GM19372 (cell line): ENCODE data around the gene UGT2A3.
"Not testable (repeated sequence)": the region's sequence is repeated elsewhere in the genome, so short reads cannot be mapped to it uniquely, and the experiment has no call there.

ENCODE experiments used
- ATAC-seq: cut with Tn5 transposase; IDR thresholded peaks from one replicate; pipeline ENCODE4 v1.9.1; 2021; ENCODE audit warnings: mild to moderate bottlenecking, low read depth, moderate library complexity; ENCODE audit not compliant: unreplicated experiment

UGT2A3 gene

DNA sequence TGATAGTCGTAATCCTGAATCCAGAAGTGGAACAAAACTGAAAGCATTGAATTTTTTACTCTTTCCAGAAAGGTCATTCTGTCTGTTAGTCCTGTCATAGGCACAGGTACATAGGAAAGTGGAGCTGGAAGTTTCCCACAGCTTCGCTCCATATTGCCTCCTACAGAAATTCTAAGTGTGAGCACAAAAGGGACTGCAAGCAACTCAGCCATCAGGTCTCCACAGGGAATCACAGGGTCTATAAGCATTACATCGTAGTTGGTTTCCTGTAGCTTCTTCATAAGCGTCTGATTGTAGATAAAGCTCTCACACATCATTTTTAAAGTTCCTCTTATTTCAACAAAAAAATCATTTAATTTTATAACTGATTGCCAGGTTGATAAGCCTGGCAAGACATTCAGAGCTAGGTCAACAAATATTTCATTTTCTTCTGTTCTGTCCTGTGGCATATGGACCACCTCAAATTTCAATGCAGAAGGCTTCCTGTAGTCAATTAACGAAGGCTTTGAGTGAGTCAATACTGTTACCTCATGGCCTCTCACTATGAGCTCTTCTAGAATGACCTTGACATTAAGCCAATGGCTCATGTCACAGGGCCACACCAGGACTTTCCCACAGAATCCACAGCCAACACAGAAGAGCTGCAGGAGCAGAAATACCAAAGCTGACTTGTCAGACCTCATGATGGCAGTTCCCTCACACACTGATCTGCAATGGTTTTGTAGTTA lies at the start of gene UGT2A3:
TSS of gene UGT2A3 (minus strand) at position 727 of the 728 bp plus-strand sequence. CDS start at position 683, 44 bp downstream.
- no peak for ATAC-seq

DNA sequence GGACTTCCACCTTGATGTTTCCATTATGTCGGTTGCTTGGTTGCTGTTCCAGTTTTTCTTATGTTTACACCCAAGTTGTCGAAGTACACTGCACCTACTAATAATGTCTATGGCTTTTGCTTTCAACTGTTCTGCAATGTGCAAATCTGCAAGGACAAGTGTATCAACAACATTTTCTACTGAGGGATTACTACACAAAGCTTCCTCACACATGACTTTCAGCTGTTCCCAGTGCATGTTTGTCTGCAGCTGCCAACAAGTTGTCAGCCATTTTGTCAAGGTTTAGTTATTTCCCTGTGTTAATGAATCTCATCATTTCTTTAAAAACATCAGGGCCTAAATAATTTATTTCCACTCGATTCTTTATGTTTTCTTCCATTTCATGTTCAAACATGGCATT lies 45.4 kb upstream of the UGT2A3 start:
- ATAC-seq: no peak

DNA sequence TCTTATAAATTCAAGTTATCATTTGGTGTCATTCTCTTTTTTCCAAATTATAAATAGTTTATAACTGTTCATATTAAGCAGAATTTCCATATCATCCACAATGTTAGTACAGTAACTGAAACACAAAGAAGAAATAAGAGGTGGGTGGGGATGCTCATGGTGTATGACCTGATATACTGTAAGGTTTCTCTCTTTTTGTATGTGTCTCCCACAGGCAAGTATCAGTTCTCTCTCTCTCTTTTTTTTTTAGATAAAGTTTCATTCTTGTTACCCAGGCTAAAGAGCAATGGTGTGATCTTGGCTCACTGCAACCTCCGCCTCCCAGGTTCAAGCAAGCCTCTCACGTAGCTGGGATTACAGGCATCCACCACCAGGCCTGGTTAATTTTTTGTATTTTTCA lies 43.7 kb upstream of the UGT2A3 start:
- no peak for ATAC-seq

DNA sequence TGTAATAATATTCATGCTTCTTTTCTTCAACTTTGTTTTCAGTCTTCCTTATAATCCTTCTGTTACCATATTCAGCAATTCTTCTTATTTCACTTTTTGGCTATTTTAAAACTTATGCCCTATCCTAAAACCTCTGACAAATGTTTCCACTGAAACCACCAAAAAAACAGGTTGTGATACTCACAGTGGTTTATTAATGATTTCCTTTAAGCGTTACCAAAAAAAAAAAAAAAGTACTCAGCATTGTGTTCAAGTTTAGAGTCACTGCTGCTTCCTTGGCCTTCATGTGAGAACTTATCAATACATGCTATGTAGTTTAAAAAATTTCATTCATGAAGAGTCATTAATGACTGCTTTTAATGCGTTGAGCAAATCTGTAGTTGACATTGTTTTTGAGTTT lies 35.4 kb upstream of the UGT2A3 start:
- peak; percentile 81 for ATAC-seq

DNA sequence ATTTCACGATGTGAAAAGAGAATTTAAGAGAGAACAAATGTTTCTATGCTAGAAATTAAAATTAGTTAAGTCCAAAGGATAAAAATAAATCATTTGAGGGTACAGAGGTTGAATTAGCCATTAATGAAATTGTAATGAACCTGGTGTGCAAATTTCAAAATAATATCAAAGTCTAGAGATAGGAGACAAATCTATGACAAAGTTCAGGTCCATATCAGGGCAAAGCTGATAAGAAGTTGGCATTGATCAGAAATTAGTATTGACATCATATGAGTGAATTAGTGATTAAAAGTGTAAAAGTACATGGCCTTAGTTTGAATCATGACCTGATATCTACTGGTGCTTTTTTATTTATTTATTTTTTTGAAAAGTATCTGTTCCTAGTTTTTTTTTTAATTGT lies 33.8 kb upstream of the UGT2A3 start:
- ATAC-seq: no peak

DNA sequence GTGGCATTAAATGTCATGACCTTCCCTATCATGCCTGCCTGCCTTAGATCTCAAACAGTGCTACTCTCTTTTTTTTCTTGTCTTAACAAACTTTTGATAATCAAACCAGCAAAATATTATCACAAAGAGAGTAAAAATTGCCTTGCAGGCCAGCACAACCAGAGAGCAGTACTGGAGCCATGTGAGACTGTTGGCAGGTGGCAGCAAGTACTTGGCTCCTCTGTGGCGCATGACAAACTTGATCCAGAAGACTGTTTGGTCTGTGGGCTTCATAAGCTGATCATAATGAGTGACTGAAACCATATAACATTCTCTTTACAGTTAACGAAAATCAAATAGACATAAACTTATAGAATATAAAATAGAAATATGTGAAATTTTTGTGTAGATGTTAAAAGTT lies 33.3 kb upstream of the UGT2A3 start:
- ATAC-seq: no peak

DNA sequence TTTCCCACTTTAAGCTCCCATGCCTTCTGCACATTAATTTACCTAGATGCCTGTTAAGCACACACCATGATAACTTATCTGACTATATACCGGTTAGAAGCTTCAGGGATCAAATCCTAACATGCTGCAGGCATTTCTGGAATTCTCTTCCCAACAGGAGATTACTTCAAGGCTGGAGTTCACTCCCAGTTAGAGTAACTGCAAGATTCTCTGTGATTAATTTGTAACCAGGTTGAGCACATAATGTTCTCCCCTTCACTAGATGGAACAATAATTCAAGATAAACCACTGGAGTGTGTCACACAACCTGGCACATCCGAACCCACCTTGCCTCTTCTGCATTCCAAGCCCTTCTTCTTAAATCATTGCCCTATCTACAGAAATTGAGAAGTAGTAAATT lies 11.8 kb upstream of the UGT2A3 start:
- ATAC-seq: no peak

GRCh38 chr4:68962868-68963267 lies 11.3 kb upstream of the UGT2A3 start:
- no peak for ATAC-seq

- ATAC-seq: no peak
Measured at GRCh38 chr4:68960294-68961163, 8.9 kb upstream of the UGT2A3 start.

- not testable (repeated sequence) for ATAC-seq
Measured at GRCh38 chr4:68959085-68959484, 7.5 kb upstream of the UGT2A3 start.

DNA sequence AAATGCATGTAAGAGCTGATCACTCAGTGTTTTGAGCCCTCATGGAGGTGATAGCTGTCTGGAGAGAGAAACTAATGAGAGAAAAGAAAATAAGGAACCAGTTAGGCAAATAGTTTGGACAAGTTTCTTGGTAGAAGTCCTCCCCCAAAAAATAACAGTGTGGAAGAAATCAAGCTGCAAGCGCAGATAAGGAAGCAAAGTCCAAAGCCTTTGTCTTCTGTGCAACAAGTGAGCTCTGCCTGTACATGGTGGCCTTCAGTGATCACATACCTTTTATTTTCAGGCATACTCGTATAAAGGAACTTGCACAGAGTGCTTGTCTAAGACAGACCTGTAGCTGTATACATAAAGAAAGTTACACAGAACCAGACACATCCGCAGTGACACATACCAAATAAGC lies 2.5 kb upstream of the UGT2A3 start:
- no peak for ATAC-seq

GRCh38 chr4:68953056-68953596 lies 1.5 kb upstream of the UGT2A3 start:
- ATAC-seq: no peak

DNA sequence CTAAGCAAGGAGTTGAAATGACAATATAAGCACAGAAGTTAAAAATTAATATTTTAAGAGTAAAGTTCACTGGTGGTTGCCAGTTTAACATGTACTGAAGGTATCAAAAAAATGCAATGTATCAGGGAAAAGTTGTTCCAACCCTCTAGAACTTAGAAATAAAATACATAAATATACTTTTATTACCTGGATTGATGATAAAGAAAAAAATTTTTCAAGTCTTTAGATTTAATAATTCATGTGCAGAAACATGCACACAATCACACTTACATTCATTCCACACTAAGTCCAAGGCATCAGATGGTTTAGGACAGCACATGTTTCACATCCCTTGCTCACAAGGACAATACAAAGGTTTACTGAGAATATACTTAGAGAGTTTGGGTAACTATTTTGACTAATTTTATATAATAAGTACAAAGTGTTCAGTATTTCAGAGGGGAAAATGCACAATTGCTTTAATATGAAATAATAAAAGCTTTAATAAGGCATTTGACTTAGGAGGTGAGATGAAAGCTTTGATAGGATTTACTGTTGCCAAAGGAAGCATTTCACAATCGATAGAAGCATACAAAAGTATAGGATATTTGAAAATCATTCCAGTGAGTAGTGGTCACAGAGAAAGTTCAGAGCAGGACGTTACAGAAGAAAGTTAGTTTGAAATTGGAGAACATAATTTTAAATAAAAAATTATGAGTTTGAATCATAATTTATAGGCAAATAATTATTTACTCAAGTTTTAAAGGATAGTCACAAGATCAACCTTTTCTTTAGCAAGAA lies 392 bp upstream of the UGT2A3 start:
- ATAC-seq: no peak

- no peak for ATAC-seq
Measured at GRCh38 chr4:68950033-68950432, 1.6 kb downstream of the UGT2A3 start.

DNA sequence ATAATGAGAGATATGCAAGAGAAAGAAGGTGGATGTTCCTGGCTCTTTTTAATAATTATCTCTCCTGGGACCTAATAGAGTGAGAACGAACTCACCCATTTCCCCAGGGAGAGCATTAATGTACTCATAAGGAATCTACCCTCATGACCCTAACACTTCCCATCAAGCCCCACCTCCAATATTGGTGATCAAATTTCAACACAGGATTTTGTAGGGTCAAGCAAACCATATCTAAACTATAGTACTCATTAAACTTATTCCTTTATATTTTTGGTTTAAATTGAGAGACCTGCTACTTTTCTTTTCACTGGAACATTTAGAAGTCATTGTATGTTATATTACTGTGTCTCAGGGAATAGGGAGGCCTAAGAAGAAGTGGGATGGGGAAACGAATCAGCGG lies 2.6 kb downstream of the UGT2A3 start:
- ATAC-seq: no peak

DNA sequence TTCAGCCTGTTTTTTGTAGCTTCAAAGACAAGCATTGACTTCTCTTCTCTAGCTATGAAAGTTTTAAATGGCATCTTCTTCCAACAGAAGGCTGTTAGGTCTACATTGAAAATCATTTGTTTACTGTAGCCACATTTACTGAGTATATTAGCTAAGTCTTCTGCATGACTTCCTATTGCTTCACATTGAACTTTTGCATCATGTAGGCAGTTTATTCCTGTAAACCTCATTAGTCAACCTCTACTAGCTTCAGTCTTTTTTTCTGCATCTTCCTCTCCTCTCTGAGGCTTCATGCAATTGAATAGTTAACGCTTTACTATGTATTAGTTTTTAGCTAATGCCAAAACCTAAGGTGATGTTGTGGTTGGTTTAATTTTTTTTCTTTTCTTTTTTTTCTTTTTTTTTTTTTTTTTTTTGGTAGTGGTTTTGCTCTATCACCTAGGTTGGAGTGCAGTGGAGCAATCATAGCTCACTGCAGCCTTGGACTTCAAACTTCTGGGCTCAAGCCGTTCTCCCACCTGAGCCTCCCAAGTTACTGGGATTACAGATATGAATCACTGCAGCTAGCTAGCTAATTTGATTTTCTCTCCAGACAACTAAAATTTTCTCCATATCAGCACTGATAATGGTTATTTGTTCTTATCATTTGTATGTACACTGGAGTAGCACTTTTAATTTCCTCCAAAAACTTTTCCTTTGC lies 3.4 kb downstream of the UGT2A3 start:
- ATAC-seq: no peak

DNA sequence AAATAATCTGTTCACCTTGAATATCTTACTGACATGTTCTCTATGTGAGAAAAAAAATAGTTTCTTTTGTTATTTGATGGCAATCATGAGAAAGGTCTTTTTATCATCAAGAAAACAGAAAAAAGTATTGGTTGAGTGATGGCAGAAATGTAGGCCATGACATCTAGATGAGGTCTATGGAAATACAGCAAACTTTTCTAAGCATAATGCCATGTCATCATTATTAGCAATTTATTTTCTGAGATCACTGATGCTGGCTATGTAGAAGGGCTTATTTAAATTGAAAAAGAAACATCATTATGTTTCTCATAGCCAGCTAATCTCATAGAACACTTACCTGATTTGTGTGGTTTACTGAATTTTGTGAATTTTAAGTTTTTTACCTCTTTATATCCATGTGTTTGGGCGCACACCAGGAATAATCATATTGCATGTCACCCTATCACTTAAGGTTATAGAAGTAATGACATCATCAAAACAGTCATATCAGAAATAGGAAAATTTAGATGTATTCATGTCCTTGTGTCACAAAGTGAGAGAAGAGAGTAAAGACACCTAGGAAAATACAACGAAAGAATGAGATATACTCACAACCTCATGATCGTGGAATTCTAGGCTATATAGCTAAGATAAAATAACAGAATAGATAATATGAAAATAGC lies 22.4 kb downstream of the UGT2A3 start:
- ATAC-seq: no peak

DNA sequence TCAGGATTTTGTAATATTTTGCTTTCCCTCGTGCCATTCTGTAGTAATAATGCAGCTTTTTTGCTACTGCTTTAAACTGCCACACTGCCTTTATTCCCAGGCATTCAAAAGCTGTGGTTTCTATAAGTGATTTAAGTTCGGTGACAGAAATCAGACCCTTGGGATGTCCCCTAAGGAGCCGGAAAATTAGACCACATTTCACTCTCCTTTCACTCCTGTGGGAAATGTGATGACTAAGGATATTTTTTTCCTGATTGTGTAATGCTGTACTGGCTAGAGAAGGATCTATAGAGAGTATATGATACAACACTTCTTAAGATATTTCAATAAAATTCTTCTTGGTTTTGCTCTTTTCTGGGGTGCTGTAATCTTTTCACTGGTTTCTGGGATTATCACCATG lies 24.4 kb downstream of the UGT2A3 start:
- no peak for ATAC-seq

DNA sequence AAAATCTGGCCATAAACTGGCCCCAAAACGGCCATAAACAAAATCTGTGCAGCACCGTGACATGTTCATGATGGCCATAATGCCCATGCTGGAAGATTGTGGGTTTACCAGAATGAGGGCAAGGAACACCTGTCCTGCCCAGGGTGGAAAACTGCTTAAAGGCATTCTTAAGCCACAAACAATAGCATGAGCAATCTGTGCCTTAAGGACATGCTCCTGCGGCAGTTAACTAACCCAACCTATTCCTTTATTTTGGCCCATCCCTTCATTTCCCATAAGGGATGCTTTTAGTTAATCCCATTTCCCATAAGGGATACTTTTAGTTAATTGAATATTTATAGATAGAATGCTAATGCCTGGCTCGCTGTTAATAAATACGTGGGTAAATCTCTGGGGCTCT lies 29.4 kb downstream of the UGT2A3 start:
- not testable (repeated sequence) for ATAC-seq

GRCh38 chr4:68921051-68921450 lies 30.6 kb downstream of the UGT2A3 start:
- no peak for ATAC-seq
